Measurements from ENCODE around the gene BCL2A1.

DNA sequence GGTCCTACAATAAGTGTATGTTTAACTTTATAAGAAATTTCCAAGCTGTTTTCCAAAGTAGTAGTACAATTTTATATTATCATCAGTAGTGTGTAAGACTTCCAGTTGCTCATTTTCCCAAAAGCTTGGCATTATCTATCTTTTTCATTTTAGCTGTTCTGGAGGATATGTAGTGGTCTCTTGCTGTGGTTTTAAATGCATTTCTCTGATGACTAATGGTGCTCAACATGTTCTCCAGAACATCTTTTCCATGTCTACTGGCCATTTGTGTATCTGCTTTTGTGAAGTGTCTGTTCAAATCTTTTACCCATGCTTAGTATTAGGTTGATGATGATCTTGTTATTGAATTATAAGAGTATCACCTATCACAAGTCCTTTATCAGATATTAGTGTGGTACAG lies 13.3 kb downstream of the BCL2A1 start:
- TF ChIP-seq, protein P1, sequence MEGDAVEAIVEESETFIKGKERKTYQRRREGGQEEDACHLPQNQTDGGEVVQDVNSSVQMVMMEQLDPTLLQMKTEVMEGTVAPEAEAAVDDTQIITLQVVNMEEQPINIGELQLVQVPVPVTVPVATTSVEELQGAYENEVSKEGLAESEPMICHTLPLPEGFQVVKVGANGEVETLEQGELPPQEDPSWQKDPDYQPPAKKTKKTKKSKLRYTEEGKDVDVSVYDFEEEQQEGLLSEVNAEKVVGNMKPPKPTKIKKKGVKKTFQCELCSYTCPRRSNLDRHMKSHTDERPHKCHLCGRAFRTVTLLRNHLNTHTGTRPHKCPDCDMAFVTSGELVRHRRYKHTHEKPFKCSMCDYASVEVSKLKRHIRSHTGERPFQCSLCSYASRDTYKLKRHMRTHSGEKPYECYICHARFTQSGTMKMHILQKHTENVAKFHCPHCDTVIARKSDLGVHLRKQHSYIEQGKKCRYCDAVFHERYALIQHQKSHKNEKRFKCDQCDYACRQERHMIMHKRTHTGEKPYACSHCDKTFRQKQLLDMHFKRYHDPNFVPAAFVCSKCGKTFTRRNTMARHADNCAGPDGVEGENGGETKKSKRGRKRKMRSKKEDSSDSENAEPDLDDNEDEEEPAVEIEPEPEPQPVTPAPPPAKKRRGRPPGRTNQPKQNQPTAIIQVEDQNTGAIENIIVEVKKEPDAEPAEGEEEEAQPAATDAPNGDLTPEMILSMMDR (IDR thresholded peaks at IDR 0.05) = no peak
- TF ChIP-seq EP300 (IDR thresholded peaks at IDR 0.05; ENCODE audit: low read depth) (no peak), POLR2A (IDR thresholded peaks at IDR 0.05) (no peak), POLR2AphosphoS5 (IDR thresholded peaks at IDR 0.05) (no peak)
